ENCODE measurements around the gene NEURL1.
"Not testable (repeated sequence)": the region's sequence is repeated elsewhere in the genome, so short reads cannot be mapped to it uniquely, and the experiment has no call there.

Gene NEURL1

GRCh38 chr10:103465411-103466179, 27.9 kb upstream of the NEURL1 start:
- no peak for DNase-seq

- DNase-seq: no peak
Measured at GRCh38 chr10:103466734-103467133, 26.8 kb upstream of the NEURL1 start.

GRCh38 chr10:103467406-103467805, 26.1 kb upstream of the NEURL1 start:
- peak in 1 of 2 donors; percentile 38 for DNase-seq

GRCh38 chr10:103469201-103469600, 24.3 kb upstream of the NEURL1 start:
- DNase-seq: no peak

- peak; percentile 78 to 83 for DNase-seq
Measured at GRCh38 chr10:103470761-103471653, 22.5 kb upstream of the NEURL1 start.

GRCh38 chr10:103472005-103472404, 21.5 kb upstream of the NEURL1 start:
- no peak for DNase-seq

- DNase-seq: no peak
Measured at GRCh38 chr10:103473261-103473671, 20.2 kb upstream of the NEURL1 start.

GRCh38 chr10:103474077-103474476, 19.4 kb upstream of the NEURL1 start:
- DNase-seq: no peak

- no peak for DNase-seq
Measured at GRCh38 chr10:103475437-103475836, 18.1 kb upstream of the NEURL1 start.

GRCh38 chr10:103476046-103476768, 17.3 kb upstream of the NEURL1 start:
- DNase-seq: no peak

- no peak for DNase-seq
Measured at GRCh38 chr10:103478671-103479070, 14.8 kb upstream of the NEURL1 start.

- DNase-seq: no peak
Measured at GRCh38 chr10:103479135-103479534, 14.4 kb upstream of the NEURL1 start, which contains the start of gene CALHM3. CALHM3 (minus strand) TSS chr10:103479240; CDS start chr10:103479032, 208 bp downstream.

- DNase-seq: no peak
Measured at GRCh38 chr10:103480521-103480920, 13.0 kb upstream of the NEURL1 start.

GRCh38 chr10:103481974-103482531, 11.5 kb upstream of the NEURL1 start:
- DNase-seq: peak; percentile 52 to 82

GRCh38 chr10:103486635-103487409, 6.7 kb upstream of the NEURL1 start:
- DNase-seq: not testable (repeated sequence)

- DNase-seq: no peak
Measured at GRCh38 chr10:103487410-103487708, 6.1 kb upstream of the NEURL1 start.

- no peak for DNase-seq
Measured at GRCh38 chr10:103490986-103491314, 2.6 kb upstream of the NEURL1 start.

- DNase-seq: no peak
Measured at GRCh38 chr10:103491729-103492364, 1.7 kb upstream of the NEURL1 start.

- no peak for DNase-seq
Measured at GRCh38 chr10:103492655-103493261, 747 bp upstream of the NEURL1 start.

- DNase-seq: peak in 1 of 2 donors; percentile 29
Measured at GRCh38 chr10:103493916-103494877, 692 bp downstream of the NEURL1 start.
